Stimulated activated CD8-positive, alpha-beta memory T cell treated with anti-CD3 and anti-CD28 coated beads, Interleukin-15, amount 100 ng/mL, for 1 hour (primary cell): ENCODE results near the gene LRP3.
"Not testable (repeated sequence)": the region's sequence is repeated elsewhere in the genome, so short reads cannot be mapped to it uniquely, and the experiment has no call there.

Source experiments
- DNase-seq: peaks from one replicate; pipeline ENCODE4 v3.0.0-alpha.2; 2020; ENCODE audit warnings: low read depth

The LRP3 gene, protein sequence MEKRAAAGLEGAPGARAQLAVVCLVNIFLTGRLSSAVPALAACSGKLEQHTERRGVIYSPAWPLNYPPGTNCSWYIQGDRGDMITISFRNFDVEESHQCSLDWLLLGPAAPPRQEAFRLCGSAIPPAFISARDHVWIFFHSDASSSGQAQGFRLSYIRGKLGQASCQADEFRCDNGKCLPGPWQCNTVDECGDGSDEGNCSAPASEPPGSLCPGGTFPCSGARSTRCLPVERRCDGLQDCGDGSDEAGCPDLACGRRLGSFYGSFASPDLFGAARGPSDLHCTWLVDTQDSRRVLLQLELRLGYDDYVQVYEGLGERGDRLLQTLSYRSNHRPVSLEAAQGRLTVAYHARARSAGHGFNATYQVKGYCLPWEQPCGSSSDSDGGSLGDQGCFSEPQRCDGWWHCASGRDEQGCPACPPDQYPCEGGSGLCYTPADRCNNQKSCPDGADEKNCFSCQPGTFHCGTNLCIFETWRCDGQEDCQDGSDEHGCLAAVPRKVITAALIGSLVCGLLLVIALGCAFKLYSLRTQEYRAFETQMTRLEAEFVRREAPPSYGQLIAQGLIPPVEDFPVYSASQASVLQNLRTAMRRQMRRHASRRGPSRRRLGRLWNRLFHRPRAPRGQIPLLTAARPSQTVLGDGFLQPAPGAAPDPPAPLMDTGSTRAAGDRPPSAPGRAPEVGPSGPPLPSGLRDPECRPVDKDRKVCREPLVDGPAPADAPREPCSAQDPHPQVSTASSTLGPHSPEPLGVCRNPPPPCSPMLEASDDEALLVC

DNA sequence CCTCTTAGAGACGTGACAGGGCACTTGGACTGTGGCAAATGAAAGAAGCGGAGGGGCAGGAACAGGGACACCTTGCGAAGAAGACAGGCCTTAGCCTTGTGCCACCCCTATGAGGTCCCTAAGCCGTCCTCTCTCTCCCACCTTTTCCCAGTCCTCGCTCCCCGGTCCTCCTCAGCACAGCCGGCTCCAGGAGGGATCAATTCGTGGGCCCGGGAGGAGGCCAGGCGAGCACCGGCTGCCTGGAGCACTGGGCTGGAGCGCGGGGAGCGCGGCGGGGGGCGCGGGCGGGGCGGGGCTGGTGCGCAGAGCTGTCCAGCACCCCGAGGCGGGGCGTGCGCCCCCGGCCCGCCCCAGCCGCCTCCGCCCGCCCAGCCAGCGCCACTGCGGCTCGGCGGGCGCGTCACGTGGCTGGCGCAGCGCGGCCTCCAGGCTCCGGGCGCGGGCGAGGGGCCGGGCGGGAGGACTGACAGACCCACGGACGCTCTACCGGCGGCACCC is at the start of gene LRP3:
TSS of gene LRP3 (plus strand) at position 466 of the 498 bp plus-strand sequence. CDS start 456 bp downstream, outside the sequence.
- no peak for DNase-seq

- no peak for DNase-seq
These were observed 47.9 kb upstream of the LRP3 start for GRCh38 chr19:33146209-33146608.

DNA sequence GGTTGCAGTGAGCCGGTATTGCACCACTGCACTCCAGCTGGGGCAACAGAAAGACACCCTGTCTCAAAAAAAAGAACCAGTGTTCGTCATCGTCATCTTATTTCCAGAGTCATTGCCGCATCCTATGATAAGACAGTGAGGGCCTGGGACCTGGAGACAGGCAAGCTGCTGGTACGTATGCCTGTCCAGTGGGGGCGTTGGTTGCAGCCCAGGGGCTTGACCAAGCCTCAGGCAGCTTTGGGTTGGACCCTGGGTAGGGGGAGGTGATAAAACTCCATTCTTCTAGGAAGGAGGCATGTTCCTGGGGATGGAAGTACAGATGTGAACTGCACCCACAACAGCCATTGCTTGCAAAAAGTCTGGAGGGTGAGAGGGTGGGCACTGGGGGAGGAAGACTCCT is 46.6 kb upstream of the LRP3 start:
- no peak for DNase-seq

- DNase-seq, result no peak
These were observed 43.1 kb upstream of the LRP3 start for GRCh38 chr19:33150852-33151518.

- no peak for DNase-seq
These were observed 42.0 kb upstream of the LRP3 start for GRCh38 chr19:33152176-33152575.

DNA sequence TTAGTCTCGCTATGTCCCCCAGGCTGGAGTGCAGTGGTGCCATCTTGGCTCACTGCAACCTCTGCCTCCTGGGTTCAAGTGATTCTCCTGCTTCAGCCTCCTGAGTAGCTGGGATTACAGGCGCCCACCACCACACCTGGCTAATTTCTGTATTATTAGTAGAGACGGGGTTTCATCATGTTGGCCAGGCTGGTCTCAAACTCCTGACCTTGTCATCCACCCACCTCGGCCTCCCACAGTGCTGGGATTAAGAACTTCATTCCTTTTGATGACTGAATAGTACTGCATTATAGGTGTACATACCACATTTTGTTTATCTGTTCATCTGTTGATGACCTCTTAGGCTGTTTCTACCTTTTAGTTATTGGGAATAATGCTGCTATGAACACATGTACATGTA is 41.5 kb upstream of the LRP3 start:
- not testable (repeated sequence) for DNase-seq

DNA sequence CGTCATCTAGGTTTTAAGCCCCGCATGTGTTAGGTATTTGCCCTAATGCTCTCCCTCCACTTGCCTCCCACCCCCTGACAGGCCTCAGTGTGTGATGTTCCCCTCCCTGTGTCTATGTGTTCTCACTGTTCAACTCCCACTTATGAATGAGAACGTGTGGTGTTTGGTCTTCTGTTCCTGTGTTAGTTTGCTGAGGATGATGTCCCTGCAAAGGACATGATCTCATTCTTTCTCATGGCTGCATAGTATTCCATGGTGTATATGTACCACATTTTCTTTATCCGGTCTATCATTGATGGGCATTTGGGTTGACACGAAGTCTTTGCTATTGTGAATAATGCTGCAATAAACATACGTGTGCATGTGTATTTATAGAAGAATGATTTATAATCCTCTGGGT is 39.8 kb upstream of the LRP3 start:
- DNase-seq, result not testable (repeated sequence)

GRCh38 chr19:33156334-33156733 is 37.8 kb upstream of the LRP3 start:
- no peak for DNase-seq

GRCh38 chr19:33157906-33158305 is 36.2 kb upstream of the LRP3 start:
- DNase-seq, result no peak

DNA sequence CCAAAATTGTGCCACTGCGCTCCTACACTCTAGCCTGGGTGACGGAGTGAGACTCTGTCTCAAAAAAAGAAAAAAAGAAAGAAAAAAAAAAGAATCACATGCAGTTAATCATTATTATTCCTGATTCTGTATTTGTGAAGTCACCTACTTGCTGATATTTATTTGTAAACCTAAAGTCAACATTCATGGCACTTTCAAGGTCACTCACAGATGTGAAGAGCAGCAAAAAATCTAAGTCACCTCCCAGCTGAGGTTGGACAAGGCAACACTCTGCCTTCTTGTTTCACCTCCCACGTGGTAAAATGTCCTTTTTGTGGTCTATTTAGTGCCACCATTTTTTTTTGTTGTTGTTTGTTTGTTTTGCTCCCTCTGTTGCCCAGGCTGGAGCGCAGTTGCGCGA is 35.8 kb upstream of the LRP3 start:
- no peak for DNase-seq

GRCh38 chr19:33159149-33159548 is 35.0 kb upstream of the LRP3 start:
- no peak for DNase-seq

GRCh38 chr19:33159893-33160292 is 34.2 kb upstream of the LRP3 start:
- no peak for DNase-seq

- DNase-seq, result no peak
These were observed 32.9 kb upstream of the LRP3 start for GRCh38 chr19:33161201-33161600.

DNA sequence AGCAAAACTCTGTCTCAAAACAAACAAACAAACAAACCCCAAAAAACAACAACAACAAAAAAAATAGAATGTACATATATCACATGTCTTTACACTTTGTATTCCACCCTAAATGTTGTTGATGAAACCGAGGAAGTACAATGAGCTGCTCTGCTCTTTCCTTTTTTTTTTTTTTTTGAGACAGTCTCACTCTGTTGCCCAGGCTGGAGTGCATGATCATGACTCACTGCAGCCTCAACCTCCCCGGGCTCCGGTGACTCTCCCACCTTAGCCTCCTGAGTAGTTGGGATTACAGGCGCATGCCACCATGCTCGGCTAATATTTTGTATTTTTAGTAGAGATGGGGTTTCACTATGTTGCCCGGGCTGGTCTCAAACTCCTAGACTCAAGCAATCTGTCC is 30.6 kb upstream of the LRP3 start:
- DNase-seq, result no peak

- not testable (repeated sequence) for DNase-seq
These were observed 28.1 kb upstream of the LRP3 start for GRCh38 chr19:33166037-33166436.

DNA sequence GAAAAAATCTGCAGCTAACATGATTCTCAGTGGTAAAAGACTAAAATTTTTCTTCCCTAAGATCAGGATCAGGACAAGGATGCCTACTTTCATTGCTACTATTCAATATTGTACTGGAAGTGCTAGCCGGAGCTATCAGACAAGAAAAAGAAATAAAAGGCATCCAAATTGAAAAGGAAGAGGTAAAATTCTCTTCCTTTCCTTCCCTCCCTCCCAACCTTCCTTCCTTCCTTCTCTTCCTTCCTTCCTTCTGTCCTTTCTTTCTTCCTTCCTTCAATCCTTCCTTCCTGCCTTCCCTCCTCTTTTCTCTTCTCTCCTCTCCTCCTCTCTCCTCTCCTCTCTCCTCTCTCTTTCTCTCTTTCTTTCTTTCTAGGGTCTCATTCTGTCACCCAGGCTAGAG is 26.7 kb upstream of the LRP3 start:
- DNase-seq, result no peak

DNA sequence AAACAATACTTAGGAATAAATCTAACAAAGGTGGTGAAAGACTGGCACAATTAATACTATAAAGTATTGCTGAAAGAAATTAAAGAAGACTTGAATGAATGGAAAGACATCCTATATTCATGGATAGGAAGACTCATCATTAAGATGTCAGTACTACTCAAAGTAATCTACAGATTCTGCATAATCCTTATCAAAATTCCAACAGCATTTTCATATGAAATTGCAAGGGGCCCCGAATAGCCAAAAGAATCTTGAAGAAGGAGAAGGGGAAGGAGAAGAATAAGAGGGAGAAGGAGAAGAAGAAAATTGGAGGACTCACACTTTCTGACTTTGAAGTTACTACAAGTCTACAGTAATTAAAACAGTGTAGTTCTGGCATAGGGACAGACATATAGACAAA is 25.6 kb upstream of the LRP3 start:
- no peak for DNase-seq

- no peak for DNase-seq
These were observed 22.8 kb upstream of the LRP3 start for GRCh38 chr19:33171222-33171795.

DNA sequence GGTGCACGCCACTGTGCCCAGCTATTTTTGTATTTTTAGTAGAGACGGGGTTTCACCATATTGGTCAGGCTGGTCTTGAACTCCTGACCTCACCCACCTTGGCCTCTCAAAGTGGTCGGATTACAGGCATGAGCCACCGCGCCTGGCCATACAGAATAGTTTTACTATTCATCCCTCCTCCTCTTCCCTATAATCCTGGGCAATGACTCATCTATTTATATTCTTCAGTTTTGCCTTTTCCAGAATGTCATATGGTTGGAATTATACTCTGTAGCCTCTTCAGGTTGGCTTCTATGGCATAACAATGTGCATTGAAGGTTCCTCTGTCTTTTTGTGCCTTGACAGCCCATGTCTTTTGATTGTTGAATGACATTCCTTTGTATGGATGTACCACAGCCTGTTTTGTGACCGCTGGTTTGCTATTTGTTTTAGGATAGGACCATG is 22.2 kb upstream of the LRP3 start:
- no peak for DNase-seq

GRCh38 chr19:33174186-33174585 is 19.9 kb upstream of the LRP3 start:
- DNase-seq, result no peak

DNA sequence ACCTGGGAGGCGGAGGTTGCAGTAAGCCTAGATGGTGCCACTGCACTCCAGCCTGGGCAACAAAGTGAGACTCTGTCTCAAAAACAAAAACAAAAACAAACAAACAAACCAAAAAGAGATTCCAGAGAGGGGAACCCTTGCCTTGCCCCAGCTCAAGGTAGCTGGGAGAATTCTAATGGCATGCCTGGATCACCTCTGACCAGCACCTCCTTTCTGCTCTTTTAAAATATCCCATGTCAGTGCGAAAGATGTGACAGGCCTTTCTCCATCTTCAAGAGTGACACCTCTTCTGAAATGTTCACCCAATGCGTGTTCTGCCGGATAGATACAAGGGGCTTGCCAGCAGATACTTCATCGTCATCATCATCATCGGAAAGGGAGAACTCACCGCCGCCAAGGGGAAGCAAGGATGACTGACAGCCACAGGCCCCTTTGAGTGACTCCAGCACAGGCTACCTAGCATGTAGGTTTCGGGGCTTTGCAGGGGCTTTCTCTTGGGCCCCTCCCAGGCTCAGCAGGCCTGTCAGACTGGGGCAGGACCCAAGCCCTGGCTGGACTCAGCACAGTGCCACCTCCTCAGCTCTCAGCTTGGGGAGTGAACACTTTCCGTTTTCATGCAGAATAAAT is 18.9 kb upstream of the LRP3 start:
- DNase-seq, result no peak
